ENCODE measurements around the gene DDX42. TPM values are rescaled to one million over a fixed set of nuclear protein-coding genes. Genes with fewer than 3 reads are reported as not detected.
"Not testable (repeated sequence)": the region's sequence is repeated elsewhere in the genome, so short reads cannot be mapped to it uniquely, and the experiment has no call there.

DDX42 gene
- polyA plus RNA-seq, 12 donors: 80.5 to 177 (median 109) TPM; not detected in 1

DNA sequence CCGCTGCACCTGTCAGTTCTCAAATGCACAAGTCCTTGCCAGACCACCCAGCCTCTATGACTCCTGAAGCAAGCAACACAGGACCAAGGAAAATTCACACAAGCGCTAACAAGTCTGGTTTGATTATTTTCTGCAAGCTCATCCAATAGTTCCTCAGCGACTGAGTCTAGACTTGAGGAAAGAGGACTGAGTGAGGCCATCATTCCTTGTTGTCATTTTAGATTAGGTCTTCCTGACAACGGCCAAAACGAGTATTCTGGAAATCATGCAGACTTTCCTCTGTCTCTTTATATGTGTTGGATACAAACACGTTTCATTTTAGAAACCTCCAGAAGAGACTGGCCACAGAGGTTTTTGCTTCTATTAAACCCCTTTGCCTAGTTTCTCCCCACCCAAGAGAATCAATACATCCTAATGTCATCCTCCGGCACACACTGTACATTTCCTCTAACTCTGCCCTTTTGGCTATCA lies 1.1 kb upstream of the DDX42 start:
- DNase-seq: peak; percentile 15

- DNase-seq: peak; percentile 100
These were observed 464 bp upstream of the DDX42 start, which contains the start of gene CCDC47 for GRCh38 chr17:63773272-63774140. CCDC47 (minus strand) TSS chr17:63773597; CDS start chr17:63766175, 7,422 bp downstream.

GRCh38 chr17:63774969-63775265 lies 947 bp downstream of the DDX42 start:
- peak; percentile 4 for DNase-seq

DNA sequence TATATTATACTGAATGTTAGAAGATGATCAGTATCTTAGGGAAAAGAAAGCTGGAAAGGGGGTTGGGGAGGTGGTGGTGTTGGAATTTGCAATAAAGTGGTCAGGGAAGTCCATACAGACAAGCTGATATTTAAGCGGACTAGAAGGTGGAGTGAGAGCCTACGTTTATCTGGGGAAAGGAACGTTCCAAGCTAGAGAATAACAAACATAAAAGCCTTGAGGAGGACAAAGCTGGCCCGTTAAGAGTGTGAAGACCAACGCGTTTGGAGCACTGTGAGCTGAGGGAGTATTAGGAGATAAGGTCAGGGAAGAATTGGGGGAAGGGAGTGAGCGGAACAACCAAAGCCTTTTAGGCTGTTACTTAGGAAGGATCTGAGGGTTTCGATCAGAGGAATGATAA lies 1.4 kb downstream of the DDX42 start:
- DNase-seq: no peak

DNA sequence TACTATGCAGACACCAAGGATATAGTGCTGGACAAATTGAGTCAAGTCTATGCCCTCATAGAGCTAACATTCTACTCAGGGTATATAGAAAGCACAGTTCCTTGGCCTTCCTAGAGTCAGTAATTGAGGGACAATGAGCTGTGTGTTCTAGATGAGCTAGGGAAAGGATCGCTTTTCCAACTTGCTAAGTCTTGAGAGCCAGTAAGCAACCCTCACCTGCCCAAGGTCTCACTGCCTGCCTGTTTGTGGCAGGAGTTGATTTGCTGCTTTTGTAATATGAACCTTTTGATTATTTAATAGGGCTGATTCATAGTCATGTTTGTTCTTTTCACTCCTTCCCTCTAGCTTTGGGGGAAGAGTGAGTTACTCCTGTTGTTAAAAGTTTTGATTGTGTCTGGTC lies 6.5 kb downstream of the DDX42 start:
- DNase-seq: no peak

GRCh38 chr17:63780928-63781327 lies 7.0 kb downstream of the DDX42 start:
- no peak for DNase-seq

DNA sequence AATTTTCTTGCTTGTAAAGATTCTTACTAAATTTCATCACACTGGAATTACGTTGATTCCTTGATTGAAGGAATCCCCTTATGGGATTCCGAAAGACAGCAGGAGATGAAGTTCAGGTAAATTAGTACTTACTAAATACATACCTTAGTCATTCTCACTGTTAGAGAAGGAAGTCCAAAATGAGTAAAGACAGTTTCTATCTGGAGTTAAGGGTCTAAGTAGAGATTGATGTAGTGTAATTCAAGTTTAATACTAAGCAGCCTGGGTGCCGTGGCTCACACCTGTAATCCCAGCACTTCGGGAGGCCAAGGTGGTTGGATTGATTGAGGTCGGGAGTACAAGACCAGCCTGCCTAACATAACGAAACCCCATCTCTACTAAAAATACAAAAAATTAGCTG lies 9.6 kb downstream of the DDX42 start:
- no peak for DNase-seq

DNA sequence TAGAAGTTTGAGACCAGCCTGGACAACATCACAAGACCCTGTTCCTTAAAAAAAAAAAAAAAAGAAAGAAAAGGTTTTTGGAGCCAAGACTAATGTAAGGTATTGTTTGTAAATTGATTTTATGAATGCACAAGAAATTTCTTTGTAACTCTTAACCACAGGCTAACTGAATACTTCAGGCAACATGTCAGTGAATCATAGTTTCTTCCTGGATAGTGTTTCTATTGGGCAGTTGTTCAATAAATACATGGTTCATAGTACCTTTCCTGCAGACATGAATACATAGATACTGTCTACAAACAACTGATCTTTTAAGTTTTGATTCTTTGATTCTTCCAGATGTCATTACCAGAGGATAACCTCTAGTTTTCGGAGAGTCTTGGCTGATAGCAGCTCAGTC lies 11.6 kb downstream of the DDX42 start:
- no peak for DNase-seq

- DNase-seq: no peak
These were observed 12.1 kb downstream of the DDX42 start for GRCh38 chr17:63786117-63786516.

- DNase-seq: no peak
These were observed 13.2 kb downstream of the DDX42 start for GRCh38 chr17:63786971-63787711.

- DNase-seq: no peak
These were observed 16.1 kb downstream of the DDX42 start for GRCh38 chr17:63790057-63790456.

GRCh38 chr17:63792055-63792729 lies 18.2 kb downstream of the DDX42 start:
- DNase-seq: no peak

DNA sequence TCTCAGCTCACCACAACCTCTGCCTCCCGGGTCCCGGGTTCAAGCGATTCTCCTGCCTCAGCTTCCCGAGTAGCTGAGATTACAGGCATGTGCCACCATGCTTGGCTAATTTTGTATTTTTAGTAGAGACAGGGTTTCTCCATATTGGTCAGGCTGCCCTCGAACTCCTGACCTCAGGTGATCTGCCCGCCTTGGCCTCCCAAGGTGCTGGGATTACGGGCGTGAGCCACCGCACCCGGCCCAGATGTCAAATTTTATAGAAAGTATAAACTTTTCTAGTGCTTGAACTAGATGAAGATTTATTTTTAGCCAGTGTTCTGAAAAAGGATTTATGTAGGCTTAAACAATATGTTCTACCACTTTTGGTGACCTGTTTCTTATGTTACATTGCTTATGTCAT lies 22.4 kb downstream of the DDX42 start:
- DNase-seq: not testable (repeated sequence)

GRCh38 chr17:63798572-63799106 lies 24.7 kb downstream of the DDX42 start:
- DNase-seq: no peak

DNA sequence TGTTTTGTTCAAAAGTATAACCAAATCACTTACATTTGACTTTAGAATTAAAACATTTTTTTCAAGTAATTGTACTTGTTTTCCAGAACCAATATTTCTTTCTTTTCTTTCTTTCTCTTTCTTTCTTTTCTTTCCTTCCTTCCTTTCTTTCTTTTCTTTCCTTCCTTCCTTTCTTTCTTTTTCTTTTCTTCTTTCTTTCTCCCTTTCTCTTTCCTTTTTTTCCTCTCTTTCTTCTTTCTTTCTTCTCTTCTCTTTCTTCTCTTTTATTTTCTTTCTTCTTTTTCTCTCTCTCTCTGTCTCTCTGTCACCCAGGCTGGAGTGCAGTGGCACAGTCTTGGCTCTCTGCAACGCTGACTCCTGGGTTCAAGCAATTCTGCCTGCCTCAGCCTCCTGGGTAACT lies 26.8 kb downstream of the DDX42 start:
- DNase-seq: no peak

DNA sequence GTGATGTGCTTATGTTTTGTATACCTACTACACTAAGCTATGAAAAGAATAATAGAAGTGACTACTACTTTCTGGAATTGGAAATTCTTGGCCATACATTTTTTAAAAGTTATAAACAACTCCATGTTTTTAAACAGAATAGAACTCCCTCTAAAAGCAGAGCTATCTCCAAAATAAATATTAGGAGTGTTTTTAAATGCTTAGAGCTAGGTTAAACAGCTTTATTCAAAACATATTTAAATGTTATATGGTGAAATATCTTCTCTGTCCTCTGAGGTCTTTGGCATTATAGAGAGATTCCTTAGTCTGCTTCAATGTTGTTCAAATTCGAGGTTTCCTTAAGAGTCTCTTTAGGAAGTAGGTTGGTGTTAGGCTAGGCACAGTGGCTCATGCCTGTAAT lies 30.4 kb downstream of the DDX42 start:
- no peak for DNase-seq

- no peak for DNase-seq
These were observed 31.6 kb downstream of the DDX42 start for GRCh38 chr17:63805591-63805990.

DNA sequence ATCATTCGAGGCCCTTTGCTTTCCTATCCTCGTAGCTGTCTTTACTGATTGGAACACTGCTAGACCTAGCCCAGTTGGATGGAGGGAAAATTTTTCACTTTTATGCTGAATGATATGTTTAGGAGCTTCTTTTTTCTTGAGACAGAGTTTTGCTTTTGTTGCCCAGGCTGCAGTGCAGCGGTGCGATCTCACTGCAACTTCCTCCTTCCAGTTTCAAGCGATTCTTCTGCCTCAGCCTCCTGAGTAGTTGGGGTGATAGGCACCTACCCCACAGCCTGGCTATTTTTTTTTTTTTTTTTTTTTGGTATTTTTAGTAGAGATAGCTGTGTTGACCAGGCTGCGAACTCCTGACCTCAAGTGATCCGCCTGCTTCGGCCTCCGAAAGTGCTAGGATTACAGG lies 36.0 kb downstream of the DDX42 start:
- DNase-seq: no peak

- no peak for DNase-seq
These were observed 42.2 kb downstream of the DDX42 start for GRCh38 chr17:63816123-63816522.

GRCh38 chr17:63816669-63817068 lies 42.7 kb downstream of the DDX42 start:
- no peak for DNase-seq

GRCh38 chr17:63817736-63818385 lies 43.9 kb downstream of the DDX42 start:
- DNase-seq: no peak

- no peak for DNase-seq
These were observed 45.2 kb downstream of the DDX42 start for GRCh38 chr17:63819131-63819530.

Data from muscle of arm (tissue), 12 donors.